Osteoblast (primary cell): ENCODE measurements around the gene WDR70. TPM values are rescaled to one million over a fixed set of nuclear protein-coding genes. Genes with fewer than 3 reads are reported as not detected.

ENCODE experiments used
- DNase-seq: peaks from one replicate; pipeline ENCODE4 v3.0.0; 2011; ENCODE audit warnings: low spot score, mixed read lengths; ENCODE audit not compliant: insufficient read length; ENCODE audit errors: missing footprints
- H2AFZ ChIP-seq: 2 replicates; pipeline ENCODE4 v1.6.0; 2011; ENCODE audit warnings: mild to moderate bottlenecking, low read length
- H3K27ac ChIP-seq: 2 replicates; pipeline ENCODE4 v1.5.1; 2011; ENCODE audit warnings: mild to moderate bottlenecking, low read depth, low read length, moderate library complexity
- H3K27me3 ChIP-seq: 2 replicates; pipeline ENCODE4 v1.6.0; 2012; ENCODE audit warnings: mild to moderate bottlenecking, control low read depth, inconsistent platforms, low read length, moderate library complexity; ENCODE audit not compliant: insufficient read depth
- H3K36me3 ChIP-seq: 2 replicates; pipeline ENCODE4 v1.5.1; 2011; ENCODE audit warnings: mild to moderate bottlenecking, low read length, control low read depth, moderate library complexity; ENCODE audit not compliant: insufficient read depth
- H3K4me1 ChIP-seq: 2 replicates; pipeline ENCODE4 v1.5.1; 2011; ENCODE audit warnings: mild to moderate bottlenecking, low read length, control low read depth, moderate library complexity; ENCODE audit not compliant: insufficient read depth
- H3K4me2 ChIP-seq: 2 replicates; pipeline ENCODE4 v1.6.0; 2011; ENCODE audit warnings: mild to moderate bottlenecking, low read length; ENCODE audit not compliant: insufficient read depth
- H3K4me3 ChIP-seq: fragments of 200-600 bp; sonication (generic); 3 replicates; pipeline ENCODE4 v1.5.1; 2012; ENCODE audit warnings: mild to moderate bottlenecking, low read length, inconsistent platforms; ENCODE audit not compliant: insufficient read depth
- H3K79me2 ChIP-seq: 2 replicates; pipeline ENCODE4 v1.6.0; 2012; ENCODE audit warnings: mild to moderate bottlenecking, low read length, control low read depth, inconsistent platforms; ENCODE audit not compliant: insufficient read depth
- H3K9me3 ChIP-seq: 2 replicates; pipeline ENCODE4 v1.5.1; 2011; ENCODE audit warnings: low read depth, low read length, control low read depth
- H4K20me1 ChIP-seq: 2 replicates; pipeline ENCODE4 v1.6.0; 2012; ENCODE audit warnings: mild to moderate bottlenecking, low read length, control low read depth; ENCODE audit not compliant: insufficient read depth
- total RNA-seq: library from RNA; depleted of rRNA; stranded (reverse); fragments of >200 nt; gene quantifications from 2 replicates; pipeline ENCODE4 v1.2.3, GENCODE V29; 2012
- TF ChIP-seq, protein P1 (sequence below): IDR thresholded peaks from 2 replicates; pipeline ENCODE4 v1.5.1; 2011; ENCODE audit warnings: mild to moderate bottlenecking, low read depth, low read length, moderate library complexity; ENCODE audit errors: extremely low read depth

WDR70 gene
- total RNA-seq, 1 donor = 32.2 TPM

GRCh38 chr5:37571985-37572384 lies 192.9 kb downstream of the WDR70 start:
- H3K4me2 ChIP-seq = no peak overlapping the region
- no peaks in the 10 kb centered on the region for H3K4me1 ChIP-seq
- TF ChIP-seq, protein P1, sequence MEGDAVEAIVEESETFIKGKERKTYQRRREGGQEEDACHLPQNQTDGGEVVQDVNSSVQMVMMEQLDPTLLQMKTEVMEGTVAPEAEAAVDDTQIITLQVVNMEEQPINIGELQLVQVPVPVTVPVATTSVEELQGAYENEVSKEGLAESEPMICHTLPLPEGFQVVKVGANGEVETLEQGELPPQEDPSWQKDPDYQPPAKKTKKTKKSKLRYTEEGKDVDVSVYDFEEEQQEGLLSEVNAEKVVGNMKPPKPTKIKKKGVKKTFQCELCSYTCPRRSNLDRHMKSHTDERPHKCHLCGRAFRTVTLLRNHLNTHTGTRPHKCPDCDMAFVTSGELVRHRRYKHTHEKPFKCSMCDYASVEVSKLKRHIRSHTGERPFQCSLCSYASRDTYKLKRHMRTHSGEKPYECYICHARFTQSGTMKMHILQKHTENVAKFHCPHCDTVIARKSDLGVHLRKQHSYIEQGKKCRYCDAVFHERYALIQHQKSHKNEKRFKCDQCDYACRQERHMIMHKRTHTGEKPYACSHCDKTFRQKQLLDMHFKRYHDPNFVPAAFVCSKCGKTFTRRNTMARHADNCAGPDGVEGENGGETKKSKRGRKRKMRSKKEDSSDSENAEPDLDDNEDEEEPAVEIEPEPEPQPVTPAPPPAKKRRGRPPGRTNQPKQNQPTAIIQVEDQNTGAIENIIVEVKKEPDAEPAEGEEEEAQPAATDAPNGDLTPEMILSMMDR = no peak
- H3K4me3 ChIP-seq = no peak overlapping the region
- no peaks in the 10 kb centered on the region for H3K36me3 ChIP-seq
- H2AFZ ChIP-seq = no peak overlapping the region
- no peaks in the 10 kb centered on the region for H4K20me1 ChIP-seq
- no peaks in the 10 kb centered on the region for H3K27me3 ChIP-seq
- H3K79me2 ChIP-seq = no peaks in the 10 kb centered on the region
- no peak for DNase-seq
- H3K9me3 ChIP-seq = no peaks in the 10 kb centered on the region
- no peak overlapping the region for H3K27ac ChIP-seq

DNA sequence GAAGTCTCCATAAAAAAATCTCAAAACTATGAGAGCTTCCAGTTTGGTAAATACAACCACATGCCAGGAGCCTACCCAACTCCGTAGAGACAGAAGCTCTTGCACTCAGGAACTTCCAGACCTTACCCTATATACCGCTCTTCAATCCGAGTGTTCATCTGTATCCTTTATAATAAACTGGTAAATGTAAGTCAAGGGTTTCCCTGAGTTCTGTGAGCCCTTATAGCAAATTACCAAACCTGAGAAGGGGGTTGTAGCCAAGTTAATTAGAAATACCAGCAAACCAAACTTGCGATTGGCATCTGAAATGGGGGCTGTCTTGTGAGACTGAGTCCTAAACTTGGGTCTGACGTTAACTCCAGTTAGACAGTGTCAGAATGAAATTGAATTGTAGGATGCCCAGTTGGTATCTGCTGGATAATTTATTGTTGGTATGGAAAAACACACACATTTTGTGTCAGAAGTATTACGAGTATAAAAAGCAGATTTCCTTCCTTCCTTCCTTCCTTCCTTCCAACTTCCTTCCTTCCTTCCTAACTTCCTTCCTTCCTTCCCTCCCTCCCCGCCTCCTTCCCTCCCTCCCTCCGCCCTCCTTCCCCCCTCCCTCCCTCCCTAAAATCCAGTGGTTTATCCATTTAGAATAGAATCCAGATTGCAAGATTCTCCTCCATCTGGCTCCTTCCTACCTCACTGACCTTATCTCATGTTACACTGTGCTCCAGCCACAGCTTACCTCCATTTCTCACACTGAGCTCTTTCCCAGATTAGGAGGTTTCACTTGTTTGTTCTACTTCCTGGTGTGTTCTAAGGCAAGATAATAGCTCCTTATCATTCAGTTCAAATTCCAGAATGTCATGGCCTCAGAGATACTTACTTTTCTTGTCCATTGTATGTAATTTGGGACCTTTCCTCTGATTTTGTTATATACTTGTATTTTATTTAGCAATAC lies 196.7 kb downstream of the WDR70 start:
- TF ChIP-seq, protein P1 = no peak
- H3K79me2 ChIP-seq = no peaks in the 10 kb centered on the region
- H3K4me3 ChIP-seq = no peak overlapping the region
- no peak for DNase-seq
- no peaks in the 10 kb centered on the region for H3K9me3 ChIP-seq
- no peaks in the 10 kb centered on the region for H3K27me3 ChIP-seq
- no peaks in the 10 kb centered on the region for H4K20me1 ChIP-seq
- no peak overlapping the region for H3K4me2 ChIP-seq
- no peaks in the 10 kb centered on the region for H3K36me3 ChIP-seq
- no peak overlapping the region for H2AFZ ChIP-seq
- H3K4me1 ChIP-seq = no peaks in the 10 kb centered on the region
- no peak overlapping the region for H3K27ac ChIP-seq

GRCh38 chr5:37576552-37576951 lies 197.4 kb downstream of the WDR70 start:
- DNase-seq = no peak
- Histone ChIP-seq H3K4me3 (no peak overlapping the region), H3K4me2 (no peak overlapping the region), H3K27ac (no peak overlapping the region), H2AFZ (no peak overlapping the region), H3K27me3 (no peaks in the 10 kb centered on the region), H3K36me3 (no peaks in the 10 kb centered on the region), H3K9me3 (no peaks in the 10 kb centered on the region), H3K4me1 (no peaks in the 10 kb centered on the region), H4K20me1 (no peaks in the 10 kb centered on the region), H3K79me2 (no peaks in the 10 kb centered on the region)
- TF ChIP-seq, protein P1 = no peak

DNA sequence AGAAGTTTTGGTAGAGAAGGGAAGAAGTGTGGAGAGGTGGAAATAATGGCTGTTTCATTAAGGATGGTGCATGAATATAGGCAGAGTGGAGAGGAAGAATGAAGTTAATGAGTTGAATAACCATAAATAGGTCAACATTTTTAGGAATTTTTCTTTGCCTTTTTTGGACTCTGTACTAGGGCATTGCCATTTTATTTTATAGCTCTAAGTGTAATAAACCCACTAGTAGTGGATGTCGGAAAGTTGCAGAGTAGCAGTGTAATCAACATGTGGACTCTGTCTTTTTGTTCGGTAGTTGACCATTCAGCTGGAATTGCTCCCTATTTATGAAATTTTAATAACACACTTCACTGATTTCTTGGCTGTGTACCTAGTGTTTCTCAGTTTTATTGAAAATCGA lies 199.1 kb downstream of the WDR70 start:
- H3K27me3 ChIP-seq = no peaks in the 10 kb centered on the region
- H3K4me1 ChIP-seq = no peaks in the 10 kb centered on the region
- TF ChIP-seq, protein P1 = no peak
- H3K9me3 ChIP-seq = no peaks in the 10 kb centered on the region
- no peak overlapping the region for H3K4me3 ChIP-seq
- no peak for DNase-seq
- no peak overlapping the region for H3K4me2 ChIP-seq
- no peaks in the 10 kb centered on the region for H4K20me1 ChIP-seq
- no peak overlapping the region for H3K27ac ChIP-seq
- no peak overlapping the region for H2AFZ ChIP-seq
- no peaks in the 10 kb centered on the region for H3K79me2 ChIP-seq
- H3K36me3 ChIP-seq = no peaks in the 10 kb centered on the region
